ENCODE data around the gene LFNG.

Gene LFNG

DNA sequence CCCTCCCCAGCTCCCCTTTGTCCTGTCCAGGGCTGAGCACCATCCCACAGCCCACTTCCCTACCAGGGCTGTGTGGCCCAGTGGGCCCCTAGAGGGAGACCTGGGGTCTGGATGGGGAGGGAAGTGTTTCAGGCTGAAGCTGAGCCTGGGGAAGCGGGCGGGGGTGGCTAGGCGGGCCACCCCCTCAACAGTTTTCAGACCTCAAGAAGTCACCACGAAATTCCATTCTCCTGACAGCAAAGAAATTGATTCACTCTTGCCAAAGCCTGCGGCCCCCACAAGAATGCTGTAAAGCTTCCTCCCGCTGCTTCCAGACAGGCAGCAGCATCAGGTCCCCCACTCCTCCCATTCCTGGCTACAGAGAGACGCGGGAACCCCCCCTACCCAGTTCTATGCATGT is 2.5 kb upstream of the LFNG start:
- TF ChIP-seq, protein P1, sequence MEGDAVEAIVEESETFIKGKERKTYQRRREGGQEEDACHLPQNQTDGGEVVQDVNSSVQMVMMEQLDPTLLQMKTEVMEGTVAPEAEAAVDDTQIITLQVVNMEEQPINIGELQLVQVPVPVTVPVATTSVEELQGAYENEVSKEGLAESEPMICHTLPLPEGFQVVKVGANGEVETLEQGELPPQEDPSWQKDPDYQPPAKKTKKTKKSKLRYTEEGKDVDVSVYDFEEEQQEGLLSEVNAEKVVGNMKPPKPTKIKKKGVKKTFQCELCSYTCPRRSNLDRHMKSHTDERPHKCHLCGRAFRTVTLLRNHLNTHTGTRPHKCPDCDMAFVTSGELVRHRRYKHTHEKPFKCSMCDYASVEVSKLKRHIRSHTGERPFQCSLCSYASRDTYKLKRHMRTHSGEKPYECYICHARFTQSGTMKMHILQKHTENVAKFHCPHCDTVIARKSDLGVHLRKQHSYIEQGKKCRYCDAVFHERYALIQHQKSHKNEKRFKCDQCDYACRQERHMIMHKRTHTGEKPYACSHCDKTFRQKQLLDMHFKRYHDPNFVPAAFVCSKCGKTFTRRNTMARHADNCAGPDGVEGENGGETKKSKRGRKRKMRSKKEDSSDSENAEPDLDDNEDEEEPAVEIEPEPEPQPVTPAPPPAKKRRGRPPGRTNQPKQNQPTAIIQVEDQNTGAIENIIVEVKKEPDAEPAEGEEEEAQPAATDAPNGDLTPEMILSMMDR (conservative IDR thresholded peaks at IDR 0.05; ENCODE audit: low read depth, low read length), result peak; percentile 15
- no peak for DNase-seq (ENCODE audit: low read depth)

DNA sequence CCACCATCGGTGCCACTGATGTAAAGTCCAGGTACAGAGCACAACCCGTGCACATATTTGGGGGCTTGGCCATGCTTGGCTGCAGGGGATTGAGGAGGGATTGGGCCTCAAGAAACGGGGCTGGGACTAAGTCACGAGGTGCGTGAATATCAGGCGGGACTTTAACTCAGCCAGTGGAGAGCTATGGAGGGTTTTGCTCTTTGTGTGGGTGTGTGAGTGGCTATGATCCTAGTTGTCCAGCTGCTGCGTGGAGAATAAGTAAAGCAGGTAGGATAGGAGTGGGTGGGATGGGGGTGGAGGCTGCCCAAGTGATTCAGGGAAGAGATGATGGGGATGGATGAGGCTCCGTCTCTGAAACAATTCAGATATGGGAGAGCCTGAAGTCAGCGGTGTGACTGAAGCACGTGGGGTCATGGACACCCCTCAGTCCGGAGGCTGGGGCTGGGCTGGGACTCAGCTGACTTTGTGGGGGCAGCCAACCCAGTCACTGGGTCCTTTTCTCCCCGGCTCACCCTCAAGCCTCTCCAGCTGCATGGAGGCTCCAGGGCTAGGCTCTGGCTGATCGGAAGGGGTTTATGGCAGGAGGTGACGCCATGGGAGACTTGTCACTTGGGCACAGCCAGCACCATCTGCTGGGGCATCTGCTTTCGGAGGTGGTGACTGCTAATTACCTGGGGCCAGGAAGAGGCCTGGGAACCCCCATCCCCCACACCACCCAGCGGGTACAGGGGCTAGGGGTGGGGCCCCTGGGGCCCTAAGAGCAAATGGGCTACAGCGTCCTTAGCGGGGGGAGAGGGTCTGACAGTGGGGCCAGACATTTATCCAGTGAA is 1.7 kb upstream of the LFNG start:
- no peak overlapping the region for H3K4me3 ChIP-seq (ENCODE audit: low read length)
- no peak for DNase-seq (ENCODE audit: low read depth)
- TF ChIP-seq, protein P1 (conservative IDR thresholded peaks at IDR 0.05; ENCODE audit: low read depth, low read length), result no peak

More for the DNA sequence above, 2.5 kb upstream of the LFNG start:
- no peak overlapping the region for H3K4me3 ChIP-seq (ENCODE audit: low read length)

DNA sequence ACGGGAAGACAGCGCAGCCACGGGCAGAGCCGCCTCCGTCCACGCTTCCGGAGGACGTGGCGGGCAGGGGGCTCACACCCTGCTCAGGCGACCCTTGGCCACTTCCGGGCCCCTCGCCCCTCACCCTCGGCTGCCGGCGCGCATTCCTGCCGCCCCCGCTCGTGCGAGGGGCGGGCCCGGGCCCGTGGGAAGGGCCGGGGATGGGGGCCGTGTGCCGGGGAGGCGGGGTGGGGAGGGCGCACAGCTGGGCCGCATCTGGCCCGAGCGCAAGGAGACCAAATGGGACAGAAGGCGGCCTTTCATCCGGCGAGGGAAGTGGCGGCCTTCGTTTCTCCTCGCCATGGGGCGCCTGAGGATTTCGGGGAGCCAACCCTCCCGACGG is 846 bp upstream of the LFNG start:
- TF ChIP-seq, protein P1 (conservative IDR thresholded peaks at IDR 0.05; ENCODE audit: low read depth, low read length), result no peak
- DNase-seq (ENCODE audit: low read depth), result no peak
- peak overlapping the region; percentile 27 for H3K4me3 ChIP-seq (ENCODE audit: low read length)

DNA sequence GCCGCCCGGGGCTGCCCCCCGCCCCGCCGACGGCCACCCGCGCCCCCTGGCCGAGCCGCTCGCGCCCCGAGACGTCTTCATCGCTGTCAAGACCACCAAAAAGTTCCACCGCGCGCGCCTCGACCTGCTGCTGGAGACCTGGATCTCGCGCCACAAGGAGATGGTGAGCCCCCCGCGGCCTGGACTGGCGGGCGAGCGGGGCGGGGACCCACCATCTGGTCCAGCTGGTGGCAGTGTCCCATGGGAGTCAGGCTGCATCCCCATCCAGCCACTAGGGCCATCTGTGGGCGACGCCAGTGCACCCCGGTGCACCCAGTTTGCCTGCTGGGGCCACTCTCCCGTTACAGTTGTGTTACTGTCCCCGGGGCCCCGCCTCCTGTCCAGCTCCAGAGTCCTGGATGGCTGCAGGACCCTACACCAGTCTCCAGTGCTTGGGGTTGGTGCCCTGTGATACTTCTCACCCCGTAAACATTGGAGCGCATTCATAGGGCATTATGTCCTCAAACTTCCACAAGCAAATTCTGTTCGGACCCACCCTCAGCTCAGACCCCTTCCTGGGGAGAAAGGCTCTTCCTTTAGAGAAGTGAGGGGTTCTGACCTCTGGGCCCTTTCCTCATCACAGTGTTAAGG is 672 bp downstream of the LFNG start:
- no peak for DNase-seq (ENCODE audit: low read depth)
- H3K4me3 ChIP-seq (ENCODE audit: low read length), result peak overlapping the region; percentile 46
- TF ChIP-seq, protein P1 (conservative IDR thresholded peaks at IDR 0.05; ENCODE audit: low read depth, low read length), result peak; percentile 9

DNA sequence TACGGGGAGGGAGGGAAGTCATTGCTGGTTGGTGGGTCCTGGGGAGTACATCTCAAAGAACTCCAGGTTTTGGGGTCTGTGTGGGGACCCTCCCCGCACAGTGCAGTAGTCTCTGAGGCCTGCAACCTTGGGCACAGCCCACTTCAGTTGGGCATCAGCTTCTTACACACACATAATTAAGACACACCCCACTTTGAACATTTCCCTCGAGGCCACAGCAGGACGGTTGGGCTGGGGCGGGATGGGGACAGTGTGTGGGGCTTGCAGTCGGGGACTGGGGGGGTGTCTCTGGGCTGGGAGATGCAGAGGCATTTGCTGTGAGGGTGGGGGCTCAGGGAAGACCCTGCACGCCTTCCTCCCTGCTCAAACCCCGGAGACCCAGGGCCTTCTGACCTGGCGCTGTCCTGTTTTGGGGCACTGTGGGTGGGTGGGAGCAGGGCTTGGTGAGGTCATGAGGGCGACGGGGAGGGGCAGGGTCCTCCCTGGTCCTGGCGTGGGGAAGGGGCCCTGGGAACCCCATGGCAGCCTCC is 1.3 kb downstream of the LFNG start:
- no peak for DNase-seq (ENCODE audit: low read depth)
- TF ChIP-seq, protein P1 (conservative IDR thresholded peaks at IDR 0.05; ENCODE audit: low read depth, low read length), result no peak
- H3K4me3 ChIP-seq (ENCODE audit: low read length), result peak overlapping the region; percentile 46

DNA sequence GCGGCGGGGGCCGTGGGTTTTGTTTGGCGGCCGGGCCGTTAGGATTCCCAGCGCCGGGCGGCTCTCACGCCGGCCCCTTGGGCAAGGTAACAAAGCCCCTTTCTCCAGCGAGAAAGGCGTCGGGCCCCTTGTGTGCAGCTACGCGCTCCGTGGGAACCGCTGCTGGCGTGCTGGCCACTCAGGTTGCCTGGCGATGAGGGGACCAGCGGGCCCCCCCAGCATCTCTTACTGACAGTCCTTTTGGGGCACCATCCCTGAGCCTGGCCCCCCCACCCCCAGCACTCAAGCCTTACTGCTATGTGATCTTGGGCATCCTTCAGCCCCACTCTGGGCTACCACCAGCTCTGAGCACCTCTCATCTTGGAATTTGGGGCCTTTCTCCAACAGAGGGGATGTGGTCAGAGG is 1.8 kb downstream of the LFNG start:
- peak overlapping the region; percentile 46 for H3K4me3 ChIP-seq (ENCODE audit: low read length)

More for the DNA sequence above, 1.8 kb downstream of the LFNG start:
- no peak for DNase-seq (ENCODE audit: low read depth)
- TF ChIP-seq, protein P1 (conservative IDR thresholded peaks at IDR 0.05; ENCODE audit: low read depth, low read length), result no peak
